Uterus (tissue), 4 donors: ENCODE results near the gene CWC27. TPM values are rescaled to one million over a fixed set of nuclear protein-coding genes. Genes with fewer than 3 reads are reported as not detected.
A peak's percentile ranks its signal among the peaks of the same experiment; 100 is the strongest.

Experiments used
- DNase-seq, 2 donors: peaks; one replicate each; pipeline ENCODE4 v3.0.0-alpha.2; 2019 to 2020
- H3K27ac ChIP-seq, 2 donors: fragments of 200-600 bp; sonication (generic); 1 replicate in 1 of 2; 2 replicates in 1 of 2; pipeline ENCODE4 v1.5.1; 2016 to 2018
- H3K27me3 ChIP-seq, 2 donors: fragments of 200-600 bp; sonication (generic); one replicate each; pipeline ENCODE4 v1.5.1; 2018 to 2019; ENCODE audit warnings: control low read depth in 1 of 2
- H3K36me3 ChIP-seq, 2 donors: fragments of 200-600 bp; sonication (generic); one replicate each; pipeline ENCODE4 v1.5.1; 2019; ENCODE audit warnings: control low read depth in 1 of 2
- H3K4me1 ChIP-seq, 2 donors: fragments of 200-600 bp; sonication (generic); one replicate each; pipeline ENCODE4 v1.5.1; 2018 to 2019; ENCODE audit warnings: control low read depth in 1 of 2
- H3K4me3 ChIP-seq, 2 donors: fragments of 200-600 bp; sonication (generic); 1 replicate in 1 of 2; 2 replicates in 1 of 2; pipeline ENCODE4 v1.5.1; 2018 to 2019; ENCODE audit warnings: mild to moderate bottlenecking in 1 of 2
- H3K9me3 ChIP-seq, 2 donors: fragments of 200-600 bp; sonication (generic); one replicate each; pipeline ENCODE4 v1.5.1; 2019; ENCODE audit warnings: control low read depth in 1 of 2
- CTCF ChIP-seq, 4 experiments: fragments of 200-600 bp in 2 of 4; fragments of 450-650 bp in 2 of 4; sonication (generic) in 2 of 4; IDR thresholded peaks; one replicate each; pipeline ENCODE4 v1.5.1; 2016 to 2019; ENCODE audit warnings: antibody characterized with exemption in 4 of 4, mild to moderate bottlenecking in 2 of 4, moderate library complexity in 1 of 4
- POLR2A ChIP-seq, 2 donors: fragments of 450-650 bp; IDR thresholded peaks; one replicate each; pipeline ENCODE4 v1.6.1; 2016; ENCODE audit warnings: antibody characterized with exemption in 2 of 2, mild to moderate bottlenecking in 1 of 2, moderate library complexity in 1 of 2
- intact Hi-C: fragments of 100-400 bp; cut with DNase I; formaldehyde crosslinking; loops from one replicate; pipeline ENCODE4 v1.15.1; 2023; ENCODE audit warnings: low total_unique reads
- total RNA-seq, 4 donors: library from RNA; depleted of rRNA in 3 of 4; stranded (reverse); fragments of >200 nt in 3 of 4; gene quantifications; one replicate each; pipeline versions ENCODE4 v1.1.0 to v1.2.4, GENCODE V29; 2014 to 2023
- donor health status: DM: yes; HTN: yes; CAD: no.

The CWC27 gene
- total RNA-seq, 4 donors from 2014 or later: 7.6 to 28.2 (median 24.2) TPM

DNA sequence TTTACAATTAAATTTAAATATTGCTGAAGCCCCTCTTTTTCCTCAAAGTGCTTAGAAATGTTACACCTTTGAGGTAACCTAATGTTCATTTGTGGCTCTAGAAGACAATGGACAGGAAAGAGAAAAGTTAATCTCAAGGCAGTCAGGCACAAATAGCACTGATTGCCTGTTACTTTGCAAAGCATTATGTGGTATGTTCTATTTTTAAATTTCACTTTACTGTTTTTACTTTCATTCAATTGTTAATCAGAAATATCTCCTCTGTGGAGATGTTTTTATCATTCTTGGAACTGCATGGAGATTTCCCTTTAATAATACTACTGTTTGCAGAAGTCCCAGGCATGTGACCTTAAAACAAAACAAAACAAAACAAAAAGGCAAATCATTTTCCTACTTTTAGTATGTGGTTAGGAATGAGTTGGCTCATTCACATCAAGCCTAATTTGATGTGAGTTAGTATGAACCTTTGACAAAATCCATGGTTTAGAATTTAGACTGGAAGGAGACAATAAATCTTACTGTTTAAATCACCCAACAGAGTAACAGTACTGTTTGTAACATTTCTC lies 67.5 kb downstream of the CWC27 start:
- H3K4me1 ChIP-seq: peaks cover 0 to 3% of the 10 kb centered on the region in 2 donors
- H3K9me3 ChIP-seq: no peaks in the 10 kb centered on the region
- H3K27me3 ChIP-seq: no peaks in the 10 kb centered on the region
- peak overlapping the region in 1 of 2 donors; percentile 36 for H3K27ac ChIP-seq
- DNase-seq: no peak
- H3K4me3 ChIP-seq: no peak overlapping the region
- TF ChIP-seq CTCF (IDR thresholded peaks at IDR 0.05): no peak
- TF ChIP-seq POLR2A (IDR thresholded peaks at IDR 0.05): no peak
- intact Hi-C loops: no loop called here
- no peaks in the 10 kb centered on the region for H3K36me3 ChIP-seq

DNA sequence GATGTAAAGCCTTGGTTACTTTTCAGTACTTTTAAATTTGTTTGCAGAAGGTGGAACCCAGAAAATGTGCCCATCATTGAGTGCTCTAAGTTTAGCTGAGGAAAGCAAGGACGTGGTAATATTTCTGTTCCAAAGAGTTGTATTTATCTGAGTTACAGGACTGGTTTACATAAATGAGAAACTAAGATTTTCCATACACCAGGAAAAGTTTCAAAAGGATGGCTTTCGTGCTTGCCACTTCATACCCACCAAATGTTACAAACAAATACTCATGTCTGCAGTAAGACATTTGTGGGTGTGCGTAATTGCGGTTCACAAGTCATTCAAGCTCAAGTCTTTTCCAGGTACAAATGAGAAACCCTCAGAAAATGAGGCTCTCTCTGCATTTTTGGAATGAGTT lies 68.1 kb downstream of the CWC27 start:
- no peaks in the 10 kb centered on the region for H3K9me3 ChIP-seq
- peak overlapping the region in 1 of 2 donors; percentile 36 for H3K27ac ChIP-seq
- DNase-seq: no peak
- intact Hi-C loops: no loop called here
- no peaks in the 10 kb centered on the region for H3K27me3 ChIP-seq
- H3K4me1 ChIP-seq: peaks cover 0 to 3% of the 10 kb centered on the region in 2 donors
- TF ChIP-seq CTCF (IDR thresholded peaks at IDR 0.05) (no peak), POLR2A (IDR thresholded peaks at IDR 0.05) (no peak)
- H3K36me3 ChIP-seq: no peaks in the 10 kb centered on the region
- no peak overlapping the region for H3K4me3 ChIP-seq

GRCh38 chr5:64838376-64838775 lies 69.6 kb downstream of the CWC27 start:
- Histone ChIP-seq H3K4me3 (no peak overlapping the region), H3K27ac (no peak overlapping the region), H3K4me1 (peaks cover 0 to 3% of the 10 kb centered on the region in 2 donors), H3K36me3 (no peaks in the 10 kb centered on the region), H3K27me3 (no peaks in the 10 kb centered on the region), H3K9me3 (no peaks in the 10 kb centered on the region)
- no peak for DNase-seq
- intact Hi-C loops: no loop called here
- no peak for TF ChIP-seq POLR2A (IDR thresholded peaks at IDR 0.05)
- no peak for TF ChIP-seq CTCF (IDR thresholded peaks at IDR 0.05)

- H3K4me1 ChIP-seq: peaks cover 0 to 3% of the 10 kb centered on the region in 2 donors
- no peak for DNase-seq
- no peaks in the 10 kb centered on the region for H3K9me3 ChIP-seq
- no peaks in the 10 kb centered on the region for H3K36me3 ChIP-seq
- no peak overlapping the region for H3K27ac ChIP-seq
- TF ChIP-seq POLR2A (IDR thresholded peaks at IDR 0.05) (no peak), CTCF (IDR thresholded peaks at IDR 0.05) (no peak)
- no peaks in the 10 kb centered on the region for H3K27me3 ChIP-seq
- H3K4me3 ChIP-seq: no peak overlapping the region
- intact Hi-C loops: no loop called here
Measured at GRCh38 chr5:64838803-64839202, 70.1 kb downstream of the CWC27 start.

DNA sequence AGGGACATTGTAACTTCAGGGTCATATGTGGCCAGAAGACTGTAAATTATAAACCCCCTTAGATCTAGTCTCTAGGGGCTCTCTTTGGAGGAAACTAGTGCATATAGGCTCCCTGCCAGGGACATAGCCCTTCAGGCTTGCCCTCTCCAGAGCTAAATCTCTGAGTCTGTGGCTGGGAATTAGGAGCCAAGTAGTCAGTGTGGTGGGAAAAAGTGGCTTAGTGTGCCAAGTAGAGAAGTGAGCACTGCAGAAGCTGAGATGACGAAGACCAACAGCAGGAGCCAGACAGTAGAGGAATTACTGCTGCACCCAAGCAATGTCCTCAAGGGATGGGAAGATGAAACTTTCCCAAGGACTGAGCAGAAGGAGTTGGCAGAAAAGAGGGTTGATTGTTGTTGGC lies 71.2 kb downstream of the CWC27 start:
- Histone ChIP-seq H3K27me3 (no peaks in the 10 kb centered on the region), H3K9me3 (no peaks in the 10 kb centered on the region), H3K36me3 (no peaks in the 10 kb centered on the region), H3K4me1 (peaks cover 0 to 3% of the 10 kb centered on the region in 2 donors), H3K27ac (no peak overlapping the region), H3K4me3 (no peak overlapping the region)
- DNase-seq: no peak
- TF ChIP-seq CTCF (IDR thresholded peaks at IDR 0.05) (no peak), POLR2A (IDR thresholded peaks at IDR 0.05) (no peak)
- intact Hi-C loops: no loop called here
